Astrocyte of the cerebellum (primary cell): Measurements from ENCODE around the gene NAT10.

Experiments
- DNase-seq: peaks from one replicate; pipeline ENCODE4 v3.0.0-alpha.2; 2011; ENCODE audit warnings: low read depth
- H3K4me3 ChIP-seq: 2 replicates; pipeline ENCODE4 v1.5.1; 2011; ENCODE audit warnings: mild to moderate bottlenecking, low read depth, low read length, moderate library complexity
- in situ Hi-C: cut with HindIII; loops from 2 replicates; pipeline ENCODE4 v1.10.0; 2017; ENCODE audit warnings: low sequenced_read_pairs
- TF ChIP-seq, protein P1 (sequence below): IDR thresholded peaks from 2 replicates; pipeline ENCODE4 v1.5.1; 2012; ENCODE audit warnings: low read length, low read depth, moderate library complexity, mild to moderate bottlenecking; ENCODE audit errors: missing control alignments

Gene NAT10

DNA sequence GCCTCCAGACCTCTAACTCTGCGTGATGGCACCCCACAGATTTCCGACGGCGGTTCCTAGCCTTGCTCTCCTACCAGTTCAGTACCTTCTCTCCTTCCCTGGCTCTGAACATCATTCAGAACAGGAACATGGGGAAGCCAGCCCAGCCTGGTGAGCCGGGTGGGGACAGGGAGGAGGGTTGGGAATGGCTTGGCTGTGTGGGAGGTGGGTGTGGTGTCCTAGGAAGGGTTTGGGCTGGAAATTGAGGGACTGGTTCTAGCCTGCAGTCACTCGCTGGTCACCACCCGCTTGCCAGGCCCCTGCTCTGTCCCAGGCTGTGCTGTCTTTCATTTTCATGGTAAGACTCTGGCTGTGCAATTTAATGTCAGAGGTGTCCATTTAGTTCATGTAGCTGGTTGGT, 33.9 kb downstream of the NAT10 start:
- TF ChIP-seq, protein P1, sequence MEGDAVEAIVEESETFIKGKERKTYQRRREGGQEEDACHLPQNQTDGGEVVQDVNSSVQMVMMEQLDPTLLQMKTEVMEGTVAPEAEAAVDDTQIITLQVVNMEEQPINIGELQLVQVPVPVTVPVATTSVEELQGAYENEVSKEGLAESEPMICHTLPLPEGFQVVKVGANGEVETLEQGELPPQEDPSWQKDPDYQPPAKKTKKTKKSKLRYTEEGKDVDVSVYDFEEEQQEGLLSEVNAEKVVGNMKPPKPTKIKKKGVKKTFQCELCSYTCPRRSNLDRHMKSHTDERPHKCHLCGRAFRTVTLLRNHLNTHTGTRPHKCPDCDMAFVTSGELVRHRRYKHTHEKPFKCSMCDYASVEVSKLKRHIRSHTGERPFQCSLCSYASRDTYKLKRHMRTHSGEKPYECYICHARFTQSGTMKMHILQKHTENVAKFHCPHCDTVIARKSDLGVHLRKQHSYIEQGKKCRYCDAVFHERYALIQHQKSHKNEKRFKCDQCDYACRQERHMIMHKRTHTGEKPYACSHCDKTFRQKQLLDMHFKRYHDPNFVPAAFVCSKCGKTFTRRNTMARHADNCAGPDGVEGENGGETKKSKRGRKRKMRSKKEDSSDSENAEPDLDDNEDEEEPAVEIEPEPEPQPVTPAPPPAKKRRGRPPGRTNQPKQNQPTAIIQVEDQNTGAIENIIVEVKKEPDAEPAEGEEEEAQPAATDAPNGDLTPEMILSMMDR = no peak
- no peak overlapping the region for H3K4me3 ChIP-seq
- in situ Hi-C loops = no loop called here
- DNase-seq = no peak

DNA sequence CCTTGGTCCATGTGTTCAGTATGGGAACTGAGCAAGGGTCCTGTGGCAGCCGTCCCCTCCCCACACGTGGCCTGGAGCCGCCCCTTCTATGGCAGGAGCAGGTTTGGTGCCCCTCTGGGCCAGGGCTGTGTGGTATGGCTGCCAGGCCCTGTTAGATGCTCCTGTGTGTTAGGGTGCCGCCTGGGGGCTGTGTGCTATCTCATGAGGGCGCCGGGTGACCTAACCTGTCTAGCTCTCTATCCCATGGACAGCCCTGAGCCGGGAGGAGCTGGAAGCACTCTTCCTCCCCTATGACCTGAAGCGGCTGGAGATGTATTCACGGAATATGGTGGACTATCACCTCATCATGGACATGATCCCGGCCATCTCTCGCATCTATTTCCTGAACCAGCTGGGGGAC, 34.7 kb downstream of the NAT10 start:
- no peak for DNase-seq
- in situ Hi-C loops = no loop called here
- TF ChIP-seq, protein P1 = no peak
- no peak overlapping the region for H3K4me3 ChIP-seq

DNA sequence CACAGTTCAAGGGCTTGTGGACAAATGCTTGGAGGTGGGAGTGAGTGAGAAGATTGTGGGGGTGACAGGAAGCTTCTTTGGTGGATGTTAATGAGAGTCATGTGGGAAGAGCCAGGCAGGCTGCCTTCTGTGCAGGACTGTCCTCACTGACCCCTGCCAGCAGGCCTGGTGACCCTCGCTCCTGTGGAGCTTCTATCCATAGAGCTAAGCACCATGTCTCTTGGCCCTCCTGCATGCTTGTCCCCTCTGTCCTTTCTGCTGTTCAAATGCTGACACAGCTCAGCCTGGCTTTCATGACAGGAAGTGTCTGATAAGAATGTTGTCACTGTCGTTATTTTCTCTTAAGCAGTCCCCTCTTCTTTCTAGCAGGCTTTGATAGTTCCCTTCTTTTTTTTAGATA, 37.6 kb downstream of the NAT10 start:
- TF ChIP-seq, protein P1 = no peak
- H3K4me3 ChIP-seq = no peak overlapping the region
- DNase-seq = no peak
- in situ Hi-C loops = no loop called here

DNA sequence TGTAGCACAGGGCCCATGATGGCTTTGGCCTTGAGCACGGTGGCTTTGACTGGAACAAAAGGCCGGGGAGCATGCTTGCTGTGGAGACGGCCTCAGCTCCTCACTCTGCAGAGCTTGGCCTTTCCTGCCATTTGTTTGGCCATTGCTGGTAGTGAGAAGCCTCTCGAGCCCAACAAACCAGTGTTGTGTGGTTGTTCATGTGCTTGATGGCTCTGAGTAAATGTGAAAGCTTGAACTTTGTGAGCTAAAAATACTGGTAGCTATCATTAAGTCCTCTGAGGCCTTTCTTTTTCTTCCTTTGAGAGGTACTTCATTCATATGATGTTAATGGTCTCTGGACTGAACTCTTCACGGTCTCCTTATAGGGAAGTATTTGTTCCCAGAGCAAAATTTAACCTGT, 39.6 kb downstream of the NAT10 start:
- no peak for DNase-seq
- H3K4me3 ChIP-seq = no peak overlapping the region
- TF ChIP-seq, protein P1 = no peak

DNA sequence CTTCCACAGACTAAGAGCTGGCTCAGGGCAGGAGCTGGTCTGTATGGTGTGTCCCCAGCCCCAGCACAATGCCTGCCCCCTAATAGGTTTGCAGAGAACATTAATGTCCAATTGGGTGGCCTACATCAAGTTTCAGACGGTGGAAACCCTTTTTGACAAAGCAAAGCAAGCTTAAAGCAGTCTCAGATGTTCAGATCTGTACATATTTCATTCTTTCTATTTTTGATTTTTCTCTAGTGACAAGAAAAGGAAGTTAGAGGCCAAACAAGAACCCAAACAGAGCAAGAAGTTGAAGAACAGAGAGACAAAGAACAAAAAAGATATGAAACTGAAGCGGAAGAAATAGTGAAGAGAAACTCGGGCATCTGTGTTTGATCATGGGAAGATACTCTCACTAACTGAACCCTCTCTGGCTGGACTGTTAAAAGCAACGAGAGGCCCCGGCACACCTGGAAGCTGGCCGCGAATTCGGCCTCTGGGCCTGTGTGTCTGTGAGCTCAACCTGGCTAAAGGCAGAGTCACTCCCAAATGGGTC, 40.5 kb downstream of the NAT10 start:
- in situ Hi-C loops = loop anchor here (5.0 kb wide), 1 partner anchor 39 kb away; the partner anchor contains the start of gene NAT10
- no peak for DNase-seq
- no peak overlapping the region for H3K4me3 ChIP-seq
- TF ChIP-seq, protein P1 = no peak

More for the DNA sequence above, 39.6 kb downstream of the NAT10 start:
- in situ Hi-C loops = loop anchor here (5.0 kb wide), 1 partner anchor 38 kb away; the partner anchor contains the start of gene NAT10

DNA sequence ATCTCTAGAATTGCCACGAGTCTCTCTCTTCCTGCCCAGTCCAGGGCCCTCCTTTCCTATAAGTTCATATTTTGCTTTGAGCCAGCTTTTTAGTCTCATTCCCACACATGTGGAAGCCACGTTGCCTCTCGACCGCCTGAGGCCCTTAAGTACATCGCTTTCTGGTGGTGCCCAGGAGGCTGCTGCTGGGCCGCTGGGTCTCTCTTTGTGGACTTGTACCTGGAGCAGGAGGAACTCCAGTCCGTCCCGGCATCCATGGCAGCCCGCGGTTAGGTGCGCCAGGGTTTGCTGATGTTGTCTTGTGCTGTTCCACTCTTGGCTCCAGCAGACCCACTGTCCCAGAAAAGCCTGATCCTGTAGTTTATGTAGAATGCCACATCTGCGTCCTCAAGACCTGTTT, 41.0 kb downstream of the NAT10 start:
- no peak overlapping the region for H3K4me3 ChIP-seq
- TF ChIP-seq, protein P1 = no peak
- no peak for DNase-seq
- in situ Hi-C loops = loop anchor here (5.0 kb wide), 1 partner anchor 39 kb away; the partner anchor contains the start of gene NAT10

DNA sequence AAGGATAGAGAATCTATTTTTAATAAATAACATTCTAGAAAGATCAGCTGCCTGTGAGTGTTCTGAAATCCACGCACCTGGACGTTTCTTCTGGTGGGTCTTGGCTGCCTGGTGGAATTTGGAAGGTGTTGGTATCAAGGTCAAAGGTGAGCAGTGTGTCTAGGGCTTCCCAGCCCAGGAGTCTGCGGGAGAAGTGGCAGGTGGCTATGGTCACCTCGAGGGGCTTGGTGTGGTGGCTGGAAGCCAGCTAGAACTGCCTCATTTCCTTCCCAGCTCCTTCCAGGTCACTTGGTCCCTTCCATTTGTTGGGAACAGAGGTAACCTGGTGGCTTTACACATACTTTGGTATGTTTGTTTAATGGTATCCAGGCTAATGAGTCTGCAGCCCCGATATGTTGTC, 41.4 kb downstream of the NAT10 start:
- in situ Hi-C loops = loop anchor here (5.0 kb wide), 1 partner anchor 40 kb away; the partner anchor contains the start of gene NAT10
- no peak for DNase-seq
- no peak overlapping the region for H3K4me3 ChIP-seq
- TF ChIP-seq, protein P1 = no peak
